ENCODE measurements around the gene SACM1L. TPM values are rescaled to one million over a fixed set of nuclear protein-coding genes. Genes with fewer than 3 reads are reported as not detected.
"Not testable (repeated sequence)": the region's sequence is repeated elsewhere in the genome, so short reads cannot be mapped to it uniquely, and the experiment has no call there.

Gene SACM1L
- total RNA-seq, 1 experiment from 2014 or later = 33.1 TPM

- DNase-seq (ENCODE audit: low read depth) = peak; percentile 80
Observed at GRCh38 chr3:45666757-45667431, 22.3 kb upstream of the SACM1L start.

GRCh38 chr3:45667569-45667934 is 21.6 kb upstream of the SACM1L start:
- no peak for DNase-seq (ENCODE audit: low read depth)

GRCh38 chr3:45670436-45670835 is 18.8 kb upstream of the SACM1L start:
- no peak for DNase-seq (ENCODE audit: low read depth)

GRCh38 chr3:45670991-45671390 is 18.2 kb upstream of the SACM1L start:
- no peak for DNase-seq (ENCODE audit: low read depth)

GRCh38 chr3:45673273-45673672 is 15.9 kb upstream of the SACM1L start:
- DNase-seq (ENCODE audit: low read depth) = no peak

- DNase-seq (ENCODE audit: low read depth) = no peak
Observed at GRCh38 chr3:45676325-45677032, 12.7 kb upstream of the SACM1L start.

- no peak for DNase-seq (ENCODE audit: low read depth)
Observed at GRCh38 chr3:45677033-45677446, 12.2 kb upstream of the SACM1L start.

GRCh38 chr3:45677841-45678240 is 11.4 kb upstream of the SACM1L start:
- no peak for DNase-seq (ENCODE audit: low read depth)

GRCh38 chr3:45679805-45680204 is 9.4 kb upstream of the SACM1L start:
- no peak for DNase-seq (ENCODE audit: low read depth)

- no peak for DNase-seq (ENCODE audit: low read depth)
Observed at GRCh38 chr3:45681221-45681620, 8.0 kb upstream of the SACM1L start.

- DNase-seq (ENCODE audit: low read depth) = no peak
Observed at GRCh38 chr3:45681846-45682245, 7.3 kb upstream of the SACM1L start.

- no peak for DNase-seq (ENCODE audit: low read depth)
Observed at GRCh38 chr3:45682311-45682710, 6.9 kb upstream of the SACM1L start.

GRCh38 chr3:45682786-45683185 is 6.4 kb upstream of the SACM1L start:
- DNase-seq (ENCODE audit: low read depth) = no peak

- DNase-seq (ENCODE audit: low read depth) = peak; percentile 35
Observed at GRCh38 chr3:45683417-45684326, 5.5 kb upstream of the SACM1L start.

- DNase-seq (ENCODE audit: low read depth) = no peak
Observed at GRCh38 chr3:45684327-45684892, 4.8 kb upstream of the SACM1L start.

GRCh38 chr3:45685722-45686121 is 3.5 kb upstream of the SACM1L start:
- DNase-seq (ENCODE audit: low read depth) = not testable (repeated sequence)

- DNase-seq (ENCODE audit: low read depth) = no peak
Observed at GRCh38 chr3:45686850-45687249, 2.3 kb upstream of the SACM1L start.

- DNase-seq (ENCODE audit: low read depth) = no peak
Observed at GRCh38 chr3:45687828-45688193, 1.4 kb upstream of the SACM1L start.

GRCh38 chr3:45688194-45688881 is 858 bp upstream of the SACM1L start:
- DNase-seq (ENCODE audit: low read depth) = peak; percentile 53

- DNase-seq (ENCODE audit: low read depth) = no peak
Observed at GRCh38 chr3:45689787-45690145, 570 bp downstream of the SACM1L start.

GRCh38 chr3:45690336-45691035 is 1.3 kb downstream of the SACM1L start:
- DNase-seq (ENCODE audit: low read depth) = peak; percentile 26
